GM20000 (cell line): ENCODE data around the gene C11orf87.
A peak's percentile ranks its signal among the peaks of the same experiment; 100 is the strongest.

Source experiments
- DNase-seq: peaks from one replicate; pipeline ENCODE4 v3.0.0; 2012; ENCODE audit warnings: low spot score
- CTCF ChIP-seq: IDR thresholded peaks from 2 replicates; pipeline ENCODE4 v1.5.1; 2012; ENCODE audit warnings: mild to moderate bottlenecking, control low read depth; ENCODE audit errors: extremely low read depth, missing control alignments

Gene C11orf87

DNA sequence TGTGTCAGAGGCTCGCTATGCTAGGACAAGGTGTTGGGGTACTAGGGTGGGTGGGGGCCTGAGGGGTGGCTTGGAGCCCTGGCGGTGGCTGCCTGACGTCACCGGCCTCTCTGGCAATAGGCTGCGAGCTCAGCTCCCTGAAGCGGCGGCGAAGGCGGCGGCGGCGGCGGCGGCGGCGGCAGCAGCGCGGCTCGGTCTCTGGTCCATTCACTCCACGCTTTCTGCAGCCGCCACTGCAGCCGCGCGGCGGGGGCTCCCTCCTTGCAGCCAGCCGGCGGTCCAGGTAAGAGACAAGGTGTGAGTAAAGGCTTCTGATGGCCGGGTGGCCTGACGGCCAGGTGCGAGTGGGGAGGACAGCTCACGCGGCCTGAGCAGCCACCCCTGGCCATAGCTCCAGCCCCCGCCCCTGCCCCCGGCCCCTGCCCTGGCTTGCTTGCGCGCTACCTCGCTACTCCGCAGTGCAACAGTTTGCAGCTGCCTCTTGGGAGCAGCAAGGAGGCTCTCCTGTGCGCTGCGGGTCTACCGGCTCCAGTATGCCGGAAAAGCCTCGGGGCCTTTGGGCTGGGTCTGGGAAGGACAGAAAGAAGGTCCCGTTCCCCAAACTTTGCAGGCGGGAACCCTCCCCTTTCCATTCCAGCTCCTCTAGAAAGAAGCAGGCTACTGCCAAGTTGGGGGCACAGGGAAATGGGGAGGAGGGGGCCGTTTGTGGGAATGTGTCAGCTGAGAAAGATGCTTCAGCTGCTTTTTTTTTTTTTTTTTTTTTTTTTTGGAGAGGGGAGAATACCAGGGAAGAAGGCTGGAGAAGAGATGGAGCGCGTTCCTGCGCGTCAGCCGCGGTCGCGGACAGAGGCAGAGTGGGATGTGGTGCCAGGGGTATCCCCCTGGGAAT lies at the start of gene C11orf87:
C11orf87 (plus strand) TSS at position 210 of the 889 bp plus-strand sequence. CDS start 1,444 bp downstream, outside the sequence.
- TF ChIP-seq CTCF, result no peak
- DNase-seq, result peak; percentile 15

DNA sequence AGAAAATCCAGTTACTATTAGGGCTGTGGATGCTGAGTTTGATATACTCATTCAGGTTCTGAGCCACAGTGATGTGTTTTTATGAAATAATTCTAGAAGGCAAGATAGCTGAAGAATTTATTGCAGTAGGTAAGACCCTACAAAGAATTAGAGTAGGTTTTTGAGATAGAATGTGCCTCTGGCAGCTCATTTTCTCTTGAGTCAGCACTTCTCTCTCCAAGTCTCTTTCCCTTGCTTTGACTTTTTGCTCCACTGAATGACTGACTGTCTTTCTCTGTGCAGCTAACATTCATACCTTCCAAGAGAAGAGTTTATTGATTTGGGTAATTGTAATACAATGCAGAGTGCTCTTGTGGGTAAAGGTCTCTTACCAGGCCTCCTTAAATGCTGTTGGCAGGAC lies 48.0 kb upstream of the C11orf87 start:
- TF ChIP-seq CTCF, result no peak
- no peak for DNase-seq

- TF ChIP-seq CTCF, result no peak
- no peak for DNase-seq
Observed at GRCh38 chr11:109374441-109374840, 47.5 kb upstream of the C11orf87 start.

GRCh38 chr11:109377039-109377742 lies 44.8 kb upstream of the C11orf87 start:
- no peak for TF ChIP-seq CTCF
- no peak for DNase-seq

DNA sequence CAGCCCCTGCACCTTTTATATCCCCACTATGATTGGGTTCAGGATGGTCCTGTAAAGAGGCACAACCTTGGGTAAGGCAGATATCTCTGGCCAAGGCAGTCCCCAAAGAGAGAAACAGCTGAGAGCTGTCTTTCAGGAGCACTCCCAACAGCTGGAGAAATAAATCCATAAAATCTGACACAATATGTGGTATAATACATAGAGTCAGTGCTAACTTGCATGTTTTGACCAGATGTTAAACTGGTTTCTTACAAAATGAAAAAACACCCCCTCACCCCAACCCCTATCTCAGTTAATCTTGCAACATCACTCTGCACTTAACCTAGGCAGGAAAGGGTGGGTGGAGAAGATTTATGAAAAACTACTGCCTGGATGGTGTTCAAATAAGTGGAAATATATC lies 44.0 kb upstream of the C11orf87 start:
- no peak for DNase-seq
- TF ChIP-seq CTCF, result no peak

DNA sequence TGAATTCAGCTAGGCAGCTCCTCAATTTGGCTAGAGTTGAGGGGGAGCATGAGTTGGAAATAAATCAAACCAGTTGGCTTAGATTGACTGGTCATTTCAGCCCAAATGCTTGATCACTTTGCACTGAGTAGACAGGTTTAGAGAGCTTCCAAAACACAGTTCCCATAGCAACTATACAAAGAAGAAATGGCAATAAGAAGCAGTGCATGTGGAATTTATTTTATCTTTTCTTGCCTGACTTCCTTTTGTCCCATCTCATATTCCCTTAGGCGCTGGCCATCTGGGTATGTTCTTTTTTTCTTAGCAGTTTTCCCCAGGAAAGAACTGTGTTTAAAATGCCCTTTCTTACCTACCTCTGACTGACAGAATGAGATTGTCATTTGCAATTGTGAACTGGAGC lies 38.7 kb upstream of the C11orf87 start:
- TF ChIP-seq CTCF, result no peak

DNA sequence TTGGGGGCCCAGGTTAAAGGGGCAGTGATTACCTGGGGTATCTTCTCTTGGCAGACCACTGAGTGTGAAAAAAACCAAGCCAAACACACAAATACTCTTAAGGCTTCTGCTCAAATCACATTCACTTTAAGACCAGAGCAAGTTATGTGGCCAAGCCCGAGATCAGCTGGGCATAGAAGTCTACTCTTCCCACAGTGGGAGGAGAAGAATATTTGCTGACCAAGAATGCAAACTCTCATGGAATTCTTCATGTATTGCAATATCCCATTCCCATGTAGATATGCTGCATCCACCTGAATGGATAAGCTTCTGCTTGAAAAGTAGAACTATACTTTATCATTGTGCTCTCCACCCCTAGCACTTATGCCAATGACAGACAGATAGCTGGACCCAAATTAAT lies 37.1 kb upstream of the C11orf87 start:
- no peak for TF ChIP-seq CTCF

More for the DNA sequence above, 38.7 kb upstream of the C11orf87 start:
- no peak for DNase-seq

More for the DNA sequence above, 37.1 kb upstream of the C11orf87 start:
- no peak for DNase-seq
